Esophagus muscularis mucosa (tissue), 4 donors: ENCODE results near the gene THNSL1.

ENCODE experiments used
- EP300 ChIP-seq: sonication (generic); formaldehyde crosslinking; IDR thresholded peaks from one replicate; pipeline ENCODE4 v1.6.1; 2017; ENCODE audit warnings: antibody characterized with exemption
- POLR2A ChIP-seq: fragments of 450-650 bp; IDR thresholded peaks from one replicate; pipeline ENCODE4 v1.6.1; 2017; ENCODE audit warnings: antibody characterized with exemption, moderate library complexity, mild to moderate bottlenecking, low read depth
- POLR2AphosphoS5 ChIP-seq, 2 donors: sonication (generic); formaldehyde crosslinking; IDR thresholded peaks; one replicate each; pipeline ENCODE4 v1.6.1; 2017; ENCODE audit warnings: antibody characterized with exemption in 2 of 2
- TF ChIP-seq, protein P1 (sequence below), 3 experiments: fragments of 200-600 bp in 2 of 3; fragments of 450-650 bp in 1 of 3; sonication (generic) in 2 of 3; IDR thresholded peaks; one replicate each; pipeline ENCODE4 v1.5.1; 2017 to 2019; ENCODE audit warnings: antibody characterized with exemption in 3 of 3, mild to moderate bottlenecking in 2 of 3, moderate library complexity in 1 of 3

DNA sequence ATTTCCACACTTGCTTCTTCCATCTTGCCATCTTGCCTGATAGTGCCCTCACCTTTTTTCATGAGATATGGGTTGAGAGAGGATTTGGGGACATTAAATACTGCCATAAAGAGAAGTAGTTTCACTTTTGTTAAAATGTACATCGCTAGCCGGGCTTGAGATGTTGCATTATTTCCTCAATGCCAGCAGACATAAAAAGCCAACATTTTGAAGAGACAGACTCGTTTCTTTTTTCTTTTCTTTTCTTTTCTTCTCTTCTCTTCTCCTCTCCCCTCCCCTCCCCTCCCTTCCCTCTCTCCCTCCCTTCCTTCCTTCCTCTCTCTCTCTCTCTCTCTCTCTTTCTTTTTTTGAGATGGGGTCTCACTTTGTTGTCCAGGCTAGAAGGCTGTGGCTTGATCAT is 18.4 kb upstream of the THNSL1 start:
- TF ChIP-seq POLR2A, result no peak
- TF ChIP-seq, protein P1, sequence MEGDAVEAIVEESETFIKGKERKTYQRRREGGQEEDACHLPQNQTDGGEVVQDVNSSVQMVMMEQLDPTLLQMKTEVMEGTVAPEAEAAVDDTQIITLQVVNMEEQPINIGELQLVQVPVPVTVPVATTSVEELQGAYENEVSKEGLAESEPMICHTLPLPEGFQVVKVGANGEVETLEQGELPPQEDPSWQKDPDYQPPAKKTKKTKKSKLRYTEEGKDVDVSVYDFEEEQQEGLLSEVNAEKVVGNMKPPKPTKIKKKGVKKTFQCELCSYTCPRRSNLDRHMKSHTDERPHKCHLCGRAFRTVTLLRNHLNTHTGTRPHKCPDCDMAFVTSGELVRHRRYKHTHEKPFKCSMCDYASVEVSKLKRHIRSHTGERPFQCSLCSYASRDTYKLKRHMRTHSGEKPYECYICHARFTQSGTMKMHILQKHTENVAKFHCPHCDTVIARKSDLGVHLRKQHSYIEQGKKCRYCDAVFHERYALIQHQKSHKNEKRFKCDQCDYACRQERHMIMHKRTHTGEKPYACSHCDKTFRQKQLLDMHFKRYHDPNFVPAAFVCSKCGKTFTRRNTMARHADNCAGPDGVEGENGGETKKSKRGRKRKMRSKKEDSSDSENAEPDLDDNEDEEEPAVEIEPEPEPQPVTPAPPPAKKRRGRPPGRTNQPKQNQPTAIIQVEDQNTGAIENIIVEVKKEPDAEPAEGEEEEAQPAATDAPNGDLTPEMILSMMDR (IDR thresholded peaks at IDR 0.05), result no peak
- TF ChIP-seq POLR2AphosphoS5 (IDR thresholded peaks at IDR 0.05), result no peak
- no peak for TF ChIP-seq EP300
